Osteocyte (in vitro differentiated cells): ENCODE measurements around the gene PRKCH. TPM values are rescaled to one million over a fixed set of nuclear protein-coding genes. Genes with fewer than 3 reads are reported as not detected.

Experiments used
- DNase-seq: peaks from one replicate; pipeline ENCODE4 v3.0.0; 2021; ENCODE audit warnings: mixed read lengths; ENCODE audit not compliant: unreplicated experiment; ENCODE audit errors: extremely low spot score
- H3K27ac Mint-ChIP-seq: one replicate; pipeline ENCODE4 v1.8.0; 2021; ENCODE audit warnings: mild to moderate bottlenecking, mixed read lengths; ENCODE audit not compliant: unreplicated experiment
- H3K27me3 Mint-ChIP-seq: one replicate; pipeline ENCODE4 v1.8.0; 2021; ENCODE audit warnings: mixed read lengths; ENCODE audit not compliant: unreplicated experiment
- H3K36me3 Mint-ChIP-seq: one replicate; pipeline ENCODE4 v1.8.0; 2021; ENCODE audit warnings: mixed read lengths; ENCODE audit not compliant: unreplicated experiment
- H3K4me1 Mint-ChIP-seq: one replicate; pipeline ENCODE4 v1.8.0; 2021; ENCODE audit warnings: mixed read lengths; ENCODE audit not compliant: unreplicated experiment
- H3K4me3 Mint-ChIP-seq: one replicate; pipeline ENCODE4 v1.8.0; 2021; ENCODE audit warnings: mild to moderate bottlenecking, moderate library complexity, mixed read lengths; ENCODE audit not compliant: unreplicated experiment
- H3K9me3 Mint-ChIP-seq: one replicate; pipeline ENCODE4 v1.8.0; 2021; ENCODE audit warnings: mixed read lengths; ENCODE audit not compliant: unreplicated experiment
- CTCF ChIP-seq: fragments of 200-600 bp; sonication (generic); IDR thresholded peaks from 2 replicates; pipeline ENCODE4 v1.5.0; 2021; ENCODE audit warnings: antibody characterized with exemption, mild to moderate bottlenecking, moderate library complexity
- total RNA-seq: library from RNA; stranded (reverse); gene quantifications from 2 replicates; pipeline ENCODE4 v1.2.1, GENCODE V29; 2021

PRKCH gene
- total RNA-seq, 1 donor from 2014 or later, result 10.6 TPM

- H3K4me1 Mint-ChIP-seq, result peaks cover 23% of the 10 kb centered on the region
- no peak for TF ChIP-seq CTCF
- no peaks in the 10 kb centered on the region for H3K27me3 Mint-ChIP-seq
- H3K36me3 Mint-ChIP-seq, result no peaks in the 10 kb centered on the region
- DNase-seq, result no peak
- peaks cover 1% of the 10 kb centered on the region for H3K9me3 Mint-ChIP-seq
- peak overlapping the region; percentile 87 for H3K27ac Mint-ChIP-seq
- no peak overlapping the region for H3K4me3 Mint-ChIP-seq
Measured at GRCh38 chr14:61368781-61369453, 47.5 kb downstream of the PRKCH start.

- TF ChIP-seq CTCF, result no peak
- peaks cover 23% of the 10 kb centered on the region for H3K4me1 Mint-ChIP-seq
- H3K9me3 Mint-ChIP-seq, result peaks cover 5% of the 10 kb centered on the region
- H3K27me3 Mint-ChIP-seq, result no peaks in the 10 kb centered on the region
- no peak overlapping the region for H3K4me3 Mint-ChIP-seq
- DNase-seq, result no peak
- H3K36me3 Mint-ChIP-seq, result peaks cover 3% of the 10 kb centered on the region
- peak overlapping the region; percentile 36 for H3K27ac Mint-ChIP-seq
Measured at GRCh38 chr14:61369454-61369810, 48.1 kb downstream of the PRKCH start.

GRCh38 chr14:61372379-61372778 lies 51.0 kb downstream of the PRKCH start:
- Mint-ChIP-seq H3K9me3 (peaks cover 29% of the 10 kb centered on the region), H3K27ac (no peak overlapping the region), H3K27me3 (peaks cover 8% of the 10 kb centered on the region), H3K4me3 (no peak overlapping the region), H3K4me1 (peaks cover 23% of the 10 kb centered on the region), H3K36me3 (peaks cover 14% of the 10 kb centered on the region)
- no peak for DNase-seq
- TF ChIP-seq CTCF, result no peak

- H3K4me3 Mint-ChIP-seq, result no peak overlapping the region
- peaks cover 16% of the 10 kb centered on the region for H3K4me1 Mint-ChIP-seq
- no peak for TF ChIP-seq CTCF
- H3K9me3 Mint-ChIP-seq, result peaks cover 29% of the 10 kb centered on the region
- DNase-seq, result no peak
- peaks cover 8% of the 10 kb centered on the region for H3K27me3 Mint-ChIP-seq
- no peak overlapping the region for H3K27ac Mint-ChIP-seq
- H3K36me3 Mint-ChIP-seq, result peaks cover 14% of the 10 kb centered on the region
Measured at GRCh38 chr14:61372842-61373555, 51.6 kb downstream of the PRKCH start.

- no peak for TF ChIP-seq CTCF
- Mint-ChIP-seq H3K4me1 (peaks cover 4% of the 10 kb centered on the region), H3K27me3 (peaks cover 8% of the 10 kb centered on the region), H3K9me3 (peaks cover 29% of the 10 kb centered on the region), H3K36me3 (peaks cover 14% of the 10 kb centered on the region), H3K27ac (no peak overlapping the region), H3K4me3 (no peak overlapping the region)
- DNase-seq, result no peak
Measured at GRCh38 chr14:61374284-61374683, 52.9 kb downstream of the PRKCH start.
